ENCODE results near the gene ZNF620.

- TF ChIP-seq CTCF (conservative IDR thresholded peaks at IDR 0.05) (no peak), EZH2 (IDR thresholded peaks at IDR 0.05; ENCODE audit: low read depth) (no peak)
These were observed 35.1 kb upstream of the ZNF620 start for GRCh38 chr3:40470701-40471100.

Data from PC-9 (cell line).